RPMI8226 (cell line): ENCODE data around the gene RTN4R.

Experiments used
- DNase-seq: peaks from one replicate; pipeline ENCODE4 v3.0.0-alpha.2; 2015

Gene RTN4R

GRCh38 chr22:20212754-20213699 is 55.1 kb downstream of the RTN4R start:
- no peak for DNase-seq

DNA sequence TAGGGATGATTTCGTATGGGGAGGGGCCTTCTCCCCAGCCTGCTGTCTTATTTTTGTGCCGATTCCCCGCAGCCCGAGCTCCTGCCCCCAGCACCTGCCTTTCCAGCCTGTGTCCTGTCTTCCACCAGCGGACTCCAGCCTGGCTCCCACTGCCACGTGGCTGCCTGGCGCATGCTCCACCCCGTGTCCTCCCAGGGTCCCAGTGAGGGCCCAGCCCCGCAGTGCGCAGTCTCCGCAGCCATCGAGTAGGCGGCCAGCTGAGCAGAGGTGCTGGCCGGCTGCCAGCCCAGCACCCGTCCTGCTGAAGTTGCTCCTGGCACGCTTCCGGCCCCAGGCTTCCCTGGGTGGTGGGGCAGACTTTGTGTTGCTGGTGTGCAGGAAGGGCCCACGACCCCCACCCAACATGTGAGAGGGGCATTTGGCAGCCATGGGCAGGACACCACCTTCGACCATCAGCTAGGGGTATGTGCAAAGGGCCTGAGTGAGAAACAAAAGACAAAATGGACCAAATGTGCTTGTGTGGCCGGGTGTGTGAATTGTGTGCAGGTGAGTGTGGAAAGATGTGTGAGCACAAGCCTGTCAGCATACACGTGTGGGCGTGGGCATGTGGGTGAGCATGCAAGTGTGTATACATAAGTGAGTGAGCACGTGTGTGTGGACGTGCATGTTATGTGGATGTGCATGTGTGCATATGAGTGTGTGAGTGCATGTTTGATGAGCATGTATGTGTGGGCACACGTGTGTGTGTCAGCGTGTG is 55.9 kb downstream of the RTN4R start:
- peak; percentile 24 for DNase-seq

DNA sequence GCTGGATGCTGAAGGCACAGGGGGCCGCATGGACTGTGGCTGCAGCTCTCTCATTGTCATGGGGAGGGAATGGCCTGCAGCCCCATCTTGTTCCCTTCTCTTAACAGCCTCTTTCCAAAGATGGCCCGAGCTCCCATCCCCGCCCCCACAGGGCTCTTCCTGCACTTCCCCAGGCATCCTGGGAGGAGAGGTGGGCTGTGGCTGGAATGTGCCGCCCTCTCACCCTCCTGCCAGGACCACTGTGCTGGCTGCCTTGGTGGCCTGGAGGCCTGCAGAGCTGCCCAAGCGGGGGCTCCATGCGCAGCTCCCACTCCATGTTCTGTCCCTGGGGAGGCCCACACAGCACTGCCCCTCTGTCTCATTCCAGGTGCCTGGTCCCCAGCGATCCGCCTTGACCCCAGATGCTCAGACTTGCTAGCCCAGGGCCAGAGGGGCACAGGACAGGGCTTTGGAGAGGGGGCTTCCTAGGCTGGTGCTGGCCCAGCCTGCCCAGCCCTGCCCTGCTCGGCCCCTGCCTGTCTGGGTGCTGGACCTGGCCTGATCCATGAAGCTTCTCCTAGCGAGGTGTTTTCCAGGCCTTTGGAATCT is 56.6 kb downstream of the RTN4R start:
- no peak for DNase-seq

DNA sequence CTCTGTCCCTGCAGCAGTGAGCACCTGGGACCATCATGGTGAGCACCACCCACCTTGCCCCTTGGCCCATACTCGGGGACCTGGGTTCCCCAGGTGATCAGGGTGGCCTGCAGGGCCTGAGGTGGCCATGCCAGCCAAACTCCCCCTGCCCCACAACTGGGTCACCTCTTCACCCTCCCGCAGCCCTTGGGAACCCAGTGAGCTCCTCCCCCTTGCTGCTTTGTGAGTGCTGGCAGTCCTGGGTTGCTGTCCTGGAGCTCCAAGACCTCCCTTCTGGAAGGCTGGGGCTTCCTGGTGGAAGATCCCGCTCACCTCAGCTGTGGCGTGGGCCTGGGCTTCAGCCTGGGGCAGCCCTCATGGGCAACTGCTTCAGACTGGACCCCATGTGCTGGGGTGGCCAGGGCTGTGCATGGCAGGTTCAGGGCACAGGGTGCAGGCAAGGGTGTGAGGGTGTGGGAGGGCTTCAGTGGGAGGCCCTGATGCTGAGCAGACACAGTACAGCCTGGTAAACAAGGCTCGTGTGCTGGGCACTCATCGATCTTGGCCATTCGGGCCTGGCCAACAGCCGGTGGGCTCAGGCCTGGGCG is 57.6 kb downstream of the RTN4R start:
- DNase-seq: no peak

GRCh38 chr22:20209761-20210250 is 58.3 kb downstream of the RTN4R start:
- no peak for DNase-seq

DNA sequence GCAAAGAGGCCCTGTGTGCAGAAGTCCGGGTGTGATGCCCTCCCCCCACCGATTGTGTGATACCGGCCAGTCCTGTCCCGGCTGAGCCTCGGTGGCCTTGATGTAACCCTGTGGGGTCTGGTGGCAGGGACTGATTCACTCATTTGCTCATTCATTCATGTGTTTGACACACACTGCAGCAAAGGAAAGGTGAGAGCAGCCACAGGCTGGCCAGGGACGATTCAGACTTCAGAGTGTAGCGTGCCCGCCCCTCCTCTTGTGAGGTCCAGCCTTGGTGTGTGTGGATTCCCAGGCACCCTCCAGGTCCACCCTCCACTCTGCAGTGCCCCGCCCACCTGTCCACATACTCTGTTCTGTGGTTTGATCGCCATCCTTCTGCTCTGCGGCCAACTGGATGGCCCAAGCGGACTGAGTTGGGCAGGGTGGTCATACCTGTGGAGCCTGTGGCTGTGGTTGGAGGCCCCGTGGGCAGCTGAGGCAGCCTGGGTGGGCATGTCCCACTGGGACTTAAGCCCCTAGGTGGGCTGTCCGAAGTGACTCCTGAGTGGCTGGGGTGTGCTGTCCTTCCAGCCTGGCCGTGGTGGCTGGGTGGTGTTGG is 59.3 kb downstream of the RTN4R start:
- DNase-seq: no peak

- DNase-seq: no peak
These were observed 60.7 kb downstream of the RTN4R start for GRCh38 chr22:20207277-20208025.

DNA sequence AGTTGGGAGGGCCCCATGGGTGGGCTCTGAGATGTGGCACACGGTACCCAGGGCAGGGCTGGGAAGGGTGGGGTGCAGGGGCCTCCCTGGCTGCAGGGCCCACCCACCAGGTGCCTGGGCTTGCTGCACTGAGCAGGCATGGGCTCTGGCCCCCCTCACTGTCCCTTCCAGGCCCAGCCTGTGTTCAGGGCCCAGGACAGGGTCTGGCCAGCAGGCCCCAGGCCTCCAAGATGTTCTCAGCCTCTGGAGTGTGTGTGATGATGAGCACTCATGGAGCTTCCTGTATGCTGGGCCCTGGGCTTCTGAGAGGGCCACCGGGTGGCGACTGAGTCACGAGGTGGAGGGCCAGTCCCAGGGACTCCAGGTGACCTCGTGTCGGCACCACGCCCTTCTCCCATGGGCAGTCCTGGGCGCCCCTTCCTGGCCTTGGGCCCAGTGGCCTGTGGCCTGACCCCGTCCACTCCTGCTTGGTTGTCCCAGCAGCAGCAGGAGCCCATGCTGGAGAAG is 61.4 kb downstream of the RTN4R start:
- no peak for DNase-seq

- peak; percentile 60 for DNase-seq
These were observed 62.0 kb downstream of the RTN4R start for GRCh38 chr22:20205964-20206708.

GRCh38 chr22:20205464-20205963 is 62.6 kb downstream of the RTN4R start:
- no peak for DNase-seq

GRCh38 chr22:20204806-20205205 is 63.3 kb downstream of the RTN4R start:
- DNase-seq: no peak

GRCh38 chr22:20204311-20204710 is 63.8 kb downstream of the RTN4R start:
- DNase-seq: no peak

DNA sequence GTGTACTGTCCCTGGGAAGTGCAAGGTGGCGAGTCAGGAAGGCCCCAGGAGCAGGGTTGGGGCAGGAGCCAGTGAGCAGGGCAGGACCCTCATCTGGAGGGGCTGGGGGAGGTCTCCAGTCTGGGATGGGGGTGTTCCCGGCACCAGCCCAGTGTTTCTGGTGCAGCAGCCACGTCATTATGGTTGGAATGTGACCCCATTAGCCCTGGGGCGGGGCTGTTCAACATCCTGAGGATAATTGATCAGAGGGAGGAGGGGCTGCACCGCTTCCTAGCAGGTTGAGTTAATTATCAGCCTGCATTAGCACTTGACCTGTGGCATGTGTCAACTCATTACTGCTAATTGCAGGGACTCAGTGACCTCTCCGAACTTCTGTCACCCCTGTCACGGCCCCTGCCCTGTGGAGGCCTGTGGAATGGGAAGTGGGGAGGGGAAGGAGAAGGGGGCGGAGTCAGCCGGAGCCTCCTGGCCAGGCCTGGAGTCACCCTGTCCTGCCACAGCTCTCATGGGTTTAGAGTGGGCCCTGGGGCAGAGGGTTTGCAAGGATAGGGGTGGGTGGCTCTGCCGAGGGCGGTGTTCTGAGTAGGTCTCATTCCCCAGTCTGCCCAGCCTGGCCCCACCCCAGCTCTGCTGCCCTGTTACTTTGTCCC is 64.4 kb downstream of the RTN4R start:
- no peak for DNase-seq

GRCh38 chr22:20203142-20203551 is 65.0 kb downstream of the RTN4R start:
- DNase-seq: peak; percentile 13

DNA sequence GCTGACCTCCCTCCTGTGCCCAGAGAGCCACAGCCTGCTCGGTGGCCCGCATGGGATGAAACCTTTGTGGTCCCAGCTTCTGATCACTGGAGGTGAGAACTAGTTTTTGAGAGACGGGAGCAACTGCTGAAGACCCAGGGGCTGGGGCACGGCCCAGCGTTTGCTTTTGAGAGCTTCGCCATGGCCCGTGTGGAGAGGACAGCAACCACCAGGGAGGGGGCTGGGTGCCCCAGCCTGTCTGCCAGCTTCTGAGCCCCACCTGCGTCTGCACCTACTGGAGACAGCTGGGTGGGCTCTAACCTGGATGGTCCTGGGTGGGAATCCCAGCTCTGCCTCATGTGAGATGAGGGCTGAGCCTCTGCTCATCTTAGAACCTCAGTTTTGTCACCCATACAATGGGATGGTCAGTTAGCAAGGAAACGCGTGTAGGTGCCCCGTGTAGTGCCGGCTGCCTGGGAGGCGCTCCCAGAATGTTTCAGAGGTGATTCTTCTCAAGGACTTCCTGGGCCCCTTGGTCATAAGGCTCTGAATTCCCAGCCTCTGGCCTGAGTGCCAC is 66.2 kb downstream of the RTN4R start:
- no peak for DNase-seq

DNA sequence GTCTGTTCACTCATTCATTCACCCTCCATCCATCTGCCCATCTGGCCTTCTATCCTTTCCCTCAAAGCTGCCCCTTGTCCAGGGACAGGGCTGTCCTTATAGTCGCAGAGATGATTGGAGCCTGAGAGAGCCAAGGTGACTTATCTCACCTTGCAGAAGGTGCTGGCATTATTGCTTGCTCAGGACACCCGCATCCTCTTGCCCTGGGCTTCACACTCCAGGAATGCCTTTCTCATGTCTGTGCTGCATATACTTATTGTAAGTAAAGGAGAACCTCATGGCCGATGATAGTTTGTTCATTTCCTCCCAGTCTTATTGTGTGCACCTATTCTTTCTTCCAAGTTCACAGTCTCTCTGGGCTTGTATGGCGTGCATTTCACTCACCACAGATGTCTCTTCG is 68.2 kb downstream of the RTN4R start:
- no peak for DNase-seq

DNA sequence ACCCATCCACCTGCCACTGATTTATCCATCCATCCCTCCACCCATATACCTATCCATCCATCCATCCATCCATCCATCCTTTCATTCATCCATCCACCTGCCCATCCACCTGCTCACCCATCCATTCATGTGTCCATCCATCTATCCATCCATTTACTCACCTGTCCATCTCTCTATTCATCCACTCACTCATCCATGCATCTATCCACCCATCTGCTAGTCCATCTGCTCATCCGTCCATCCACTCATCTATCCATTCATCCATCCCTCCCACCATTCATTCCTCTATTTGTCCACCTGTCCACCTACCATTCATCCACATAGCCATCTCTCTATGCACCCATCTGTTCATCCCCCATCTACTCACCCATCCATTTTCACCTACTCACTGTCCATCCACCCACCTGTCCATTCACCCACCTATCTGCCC is 68.7 kb downstream of the RTN4R start:
- DNase-seq: no peak

DNA sequence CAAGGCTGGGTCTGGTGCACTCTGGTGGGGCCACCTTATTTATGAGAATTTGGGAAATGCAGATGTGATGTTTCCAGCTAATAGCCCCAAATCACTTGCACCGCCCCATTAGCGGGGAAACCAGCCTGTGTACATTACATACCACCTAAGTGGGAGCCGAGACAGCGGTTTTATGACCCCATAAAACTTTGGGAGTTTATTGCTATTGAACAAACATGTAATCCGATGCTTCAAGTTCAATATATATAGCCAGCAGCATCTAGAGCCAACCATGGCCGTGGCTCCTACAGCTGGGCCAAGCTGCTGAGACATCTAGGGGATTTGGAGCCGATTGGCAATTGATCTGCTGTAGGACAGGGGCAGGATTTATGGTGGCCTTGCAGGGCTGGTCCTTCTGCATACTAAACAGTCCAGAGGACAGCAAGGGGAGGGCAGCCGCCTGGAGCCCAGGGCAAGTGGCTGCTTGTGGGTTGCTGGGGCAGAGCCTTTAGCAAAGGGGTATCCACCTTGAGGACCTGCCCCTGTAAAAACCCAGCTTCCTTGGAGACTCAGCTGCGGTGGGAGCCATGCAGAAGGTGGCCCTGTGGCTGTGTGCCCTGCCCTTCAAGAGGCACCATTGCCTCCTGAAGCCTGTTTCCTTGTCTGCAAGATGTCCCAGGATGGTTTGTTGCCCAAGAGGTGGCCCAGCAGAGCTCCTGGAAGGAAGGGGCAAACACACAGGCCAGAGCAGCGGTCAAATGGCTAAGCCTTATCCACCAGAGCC is 69.4 kb downstream of the RTN4R start:
- DNase-seq: no peak
